EL (cell line): ENCODE data around the gene TXNRD1.
"Not testable (repeated sequence)": the region's sequence is repeated elsewhere in the genome, so short reads cannot be mapped to it uniquely, and the experiment has no call there.

Experiments
- DNase-seq: peaks from one replicate; pipeline ENCODE4 v3.0.0-alpha.2; 2016

The TXNRD1 gene

DNA sequence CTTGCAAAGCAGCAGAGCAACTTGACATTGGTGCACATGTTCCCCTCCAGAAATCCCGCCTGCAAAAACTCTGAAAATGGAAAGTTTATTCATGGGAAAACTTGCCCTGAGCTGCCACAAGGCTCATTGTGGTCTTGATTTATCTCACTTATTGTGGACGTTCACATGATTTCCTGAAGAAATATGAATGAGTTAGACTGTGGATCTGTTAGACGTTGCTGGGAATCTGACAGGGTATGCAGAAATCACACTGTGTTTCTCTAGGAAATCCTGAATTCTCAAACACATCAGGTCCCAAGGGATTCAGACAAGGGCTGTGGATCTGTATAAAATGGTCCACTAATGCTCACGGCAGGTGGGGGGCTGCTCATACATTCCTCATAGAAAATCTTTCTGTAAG is 160.2 kb downstream of the TXNRD1 start:
- no peak for DNase-seq

DNA sequence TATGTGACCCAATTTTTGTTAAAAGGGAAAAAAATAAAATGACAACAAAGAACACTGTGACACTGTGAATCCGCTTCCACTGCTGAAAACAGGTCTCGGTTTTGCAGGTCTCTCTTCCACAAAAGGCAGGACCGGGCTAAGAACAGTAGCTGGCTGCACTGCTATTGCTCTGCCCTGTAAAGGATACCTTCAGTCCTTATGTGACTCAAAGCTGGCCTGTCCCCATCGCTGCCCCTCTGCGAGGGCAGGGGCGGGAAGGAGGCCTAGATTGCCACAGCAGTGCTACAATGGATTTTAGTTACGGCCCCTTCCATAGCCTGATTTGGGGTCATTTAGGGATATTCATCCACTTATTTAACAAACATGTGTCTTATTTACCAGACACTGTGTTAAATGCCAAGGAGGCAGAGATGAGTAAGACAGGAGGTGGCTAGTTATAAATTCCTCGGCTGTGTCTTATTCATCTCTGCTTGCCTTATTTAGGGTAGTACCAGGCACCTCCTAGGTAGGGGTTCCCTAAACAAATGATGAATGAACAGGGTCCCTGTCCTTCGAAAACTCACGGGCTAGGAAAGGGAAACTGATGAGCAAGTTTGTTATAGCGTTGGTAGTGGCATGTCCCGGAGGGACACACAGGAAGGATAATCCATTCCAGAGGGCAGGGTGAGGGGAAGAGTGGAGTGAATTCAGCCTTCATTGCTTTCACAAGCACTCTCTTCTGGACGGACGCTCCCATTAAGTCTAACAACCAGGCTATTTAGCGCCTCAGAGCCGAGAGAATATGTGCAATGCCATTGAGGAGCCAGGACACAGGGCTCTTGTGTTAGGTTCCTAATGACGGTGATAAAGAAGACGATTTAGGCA is 161.3 kb downstream of the TXNRD1 start:
- DNase-seq, result peak; percentile 51

DNA sequence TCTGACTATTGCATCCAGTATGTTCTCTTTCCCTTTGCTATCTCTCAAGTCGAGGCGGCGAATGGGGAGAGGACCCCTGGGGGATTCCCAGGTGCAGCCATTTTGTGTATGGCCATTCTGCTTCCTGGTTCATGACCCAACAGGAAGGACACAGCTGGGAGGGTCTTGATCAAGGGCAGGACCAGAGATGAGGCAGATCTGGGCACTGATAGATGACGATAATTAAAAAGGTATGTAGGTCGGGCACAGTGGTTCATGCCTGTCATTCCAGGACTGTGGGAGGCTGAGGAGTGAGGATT is 161.9 kb downstream of the TXNRD1 start:
- no peak for DNase-seq

DNA sequence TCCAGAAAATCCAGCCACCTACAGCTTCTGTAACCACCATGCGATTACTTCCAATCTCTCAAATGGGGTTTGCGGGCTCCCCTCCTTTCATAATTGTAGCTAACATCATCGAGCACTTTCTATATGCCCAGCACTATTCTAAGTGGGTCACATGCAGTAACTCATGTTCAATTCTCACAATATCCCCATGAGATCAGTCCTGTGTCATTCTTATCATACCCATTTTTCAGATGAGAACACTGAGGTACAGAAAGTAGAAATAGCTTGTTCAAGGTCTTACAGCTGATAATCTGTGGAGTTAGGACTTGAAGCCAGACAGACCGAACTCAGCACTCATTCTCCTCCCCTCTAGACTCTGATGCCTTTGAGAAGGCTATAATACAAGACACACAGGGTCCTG is 162.8 kb downstream of the TXNRD1 start:
- no peak for DNase-seq

DNA sequence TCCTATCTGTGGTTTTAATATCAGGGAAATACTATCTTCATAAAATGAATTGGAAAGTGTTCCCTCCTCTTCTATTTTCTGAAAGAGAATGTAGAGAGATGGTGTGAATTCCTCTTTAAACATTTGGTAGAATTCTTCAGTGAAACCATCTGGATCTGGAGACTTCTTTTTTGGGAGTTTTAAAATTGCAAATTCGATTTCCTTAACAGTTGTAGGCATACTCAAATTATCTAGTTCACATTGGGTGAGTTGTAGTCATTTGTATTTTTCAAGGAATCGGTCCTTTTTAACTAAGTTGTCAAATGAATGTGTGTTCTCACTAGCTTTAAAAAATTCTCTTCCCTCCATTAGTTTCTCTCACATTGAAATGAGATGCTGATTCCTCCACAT is 165.8 kb downstream of the TXNRD1 start:
- no peak for DNase-seq

DNA sequence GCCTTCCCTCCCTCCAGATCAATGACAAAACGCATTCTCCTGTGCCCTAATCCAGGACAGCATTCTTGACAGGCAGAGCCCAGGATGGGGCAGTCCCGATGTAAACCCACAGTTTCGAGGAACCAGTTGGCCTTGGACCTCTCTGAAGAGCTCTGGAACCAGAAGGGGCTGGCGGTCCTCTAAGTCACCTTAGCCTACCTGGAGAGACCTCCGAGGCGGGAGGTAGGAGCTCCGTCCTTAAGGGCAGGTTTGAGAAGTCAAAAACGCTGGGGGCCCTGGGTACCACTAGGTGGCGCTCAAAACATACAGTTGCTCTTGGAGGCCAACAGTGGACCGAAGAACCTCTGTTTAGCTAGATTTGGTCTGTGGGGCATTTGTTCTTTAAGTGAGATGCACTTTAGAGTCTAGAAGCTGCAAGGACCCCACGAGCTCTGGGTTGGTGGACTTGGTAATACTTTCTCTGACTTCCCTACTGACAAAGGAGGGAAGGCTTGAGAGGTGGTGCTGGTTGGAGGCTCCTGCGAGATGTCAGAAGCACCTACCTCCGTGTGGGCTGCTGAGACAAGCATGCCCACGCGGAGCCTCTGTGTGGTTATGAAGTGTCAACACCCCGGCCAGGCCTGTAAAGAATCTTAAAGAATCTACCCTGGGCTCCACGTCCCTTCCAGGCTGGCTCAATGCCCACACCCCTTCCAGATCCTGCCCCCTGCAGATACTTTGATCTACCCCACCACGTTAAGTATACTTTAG is 166.3 kb downstream of the TXNRD1 start:
- peak; percentile 76 for DNase-seq

DNA sequence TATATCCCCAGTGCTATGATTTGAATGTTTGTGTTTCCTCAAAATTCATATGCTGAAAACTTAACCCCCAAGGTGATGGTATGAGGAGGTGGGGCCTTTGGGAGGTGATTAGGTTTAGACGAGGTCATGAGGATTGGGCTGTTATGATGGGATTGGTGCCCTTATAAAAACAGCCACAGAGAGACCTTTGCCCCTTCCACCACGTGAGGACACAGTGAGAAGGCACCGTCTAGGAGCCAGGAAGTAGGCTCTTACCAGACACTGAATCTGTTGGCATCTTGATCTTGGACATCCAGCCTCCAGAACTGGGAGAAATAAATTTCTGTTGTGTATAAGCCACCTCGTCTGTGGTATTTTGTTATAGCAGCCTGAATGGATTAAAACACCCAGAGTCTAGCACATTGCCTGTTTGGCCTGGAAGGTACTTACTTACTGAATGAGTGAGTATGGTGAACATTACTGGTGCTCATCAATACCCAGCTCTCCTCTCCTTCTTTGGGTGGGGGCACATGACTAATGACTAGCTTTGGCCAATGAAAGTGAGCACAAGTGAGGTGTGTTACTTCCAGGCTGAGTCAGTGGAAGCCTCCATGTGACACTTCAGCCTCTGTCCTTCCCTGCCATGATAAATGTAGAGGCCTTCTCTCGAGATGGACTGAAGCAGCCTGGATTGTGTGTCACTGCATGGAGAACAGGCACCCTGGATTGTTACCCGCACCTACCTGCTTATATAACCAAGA is 168.7 kb downstream of the TXNRD1 start:
- DNase-seq, result no peak

DNA sequence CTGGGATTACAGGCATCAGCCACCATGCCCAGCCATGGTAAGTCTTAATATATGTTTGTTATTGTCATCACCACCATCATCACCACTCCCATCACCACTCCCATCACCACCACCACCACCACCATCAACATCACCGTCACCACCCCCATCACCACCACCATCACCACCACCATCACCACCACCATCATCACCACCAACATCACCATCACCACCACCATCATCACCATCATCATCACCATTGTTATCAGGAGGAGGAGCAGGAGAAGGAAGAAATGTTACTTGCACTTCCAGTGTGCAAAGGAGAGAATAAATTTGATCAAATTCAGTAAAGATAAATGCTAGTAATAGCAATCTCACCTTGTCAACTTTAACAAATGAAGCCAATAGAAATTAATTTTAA is 169.9 kb downstream of the TXNRD1 start:
- DNase-seq, result no peak

- DNase-seq, result no peak
Observed at GRCh38 chr12:104386461-104386860, 170.9 kb downstream of the TXNRD1 start.

DNA sequence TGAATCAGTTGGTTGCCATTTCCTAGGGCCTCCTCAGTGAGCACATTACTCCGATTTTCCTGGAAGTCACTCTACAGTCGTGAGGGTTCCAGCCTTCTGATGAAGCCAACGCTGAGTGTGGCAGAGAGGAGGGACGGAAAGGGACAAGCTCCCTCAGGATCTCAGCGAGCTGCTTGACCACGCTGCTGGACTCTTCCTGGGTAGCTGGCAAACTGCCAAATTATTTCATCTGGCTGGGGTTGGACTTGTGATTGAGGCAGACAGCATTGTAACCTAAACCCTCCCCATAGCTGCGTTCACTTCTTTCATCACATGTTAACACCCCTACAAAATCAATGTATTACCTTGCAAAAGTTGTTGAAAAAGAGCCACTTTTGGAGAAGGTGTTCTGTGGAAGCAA is 171.6 kb downstream of the TXNRD1 start:
- no peak for DNase-seq

- DNase-seq, result not testable (repeated sequence)
Observed at GRCh38 chr12:104394086-104394485, 178.5 kb downstream of the TXNRD1 start.
